Activated CD4-positive, CD25-positive, alpha-beta regulatory T cell treated with anti-CD3 and anti-CD28 coated beads, Interleukin-2, amount 50 U/mL, for 24 hours (primary cell): ENCODE measurements around the gene CHD8.
"Not testable (repeated sequence)": the region's sequence is repeated elsewhere in the genome, so short reads cannot be mapped to it uniquely, and the experiment has no call there.

Experiments
- ATAC-seq, 2 donors: fragments of 150-1000 bp; cut with Tn5 transposase; one replicate each; pipeline ENCODE4 v1.10.0; 2021; ENCODE audit warnings: mild to moderate bottlenecking in 1 of 2, moderate library complexity in 1 of 2

The CHD8 gene

DNA sequence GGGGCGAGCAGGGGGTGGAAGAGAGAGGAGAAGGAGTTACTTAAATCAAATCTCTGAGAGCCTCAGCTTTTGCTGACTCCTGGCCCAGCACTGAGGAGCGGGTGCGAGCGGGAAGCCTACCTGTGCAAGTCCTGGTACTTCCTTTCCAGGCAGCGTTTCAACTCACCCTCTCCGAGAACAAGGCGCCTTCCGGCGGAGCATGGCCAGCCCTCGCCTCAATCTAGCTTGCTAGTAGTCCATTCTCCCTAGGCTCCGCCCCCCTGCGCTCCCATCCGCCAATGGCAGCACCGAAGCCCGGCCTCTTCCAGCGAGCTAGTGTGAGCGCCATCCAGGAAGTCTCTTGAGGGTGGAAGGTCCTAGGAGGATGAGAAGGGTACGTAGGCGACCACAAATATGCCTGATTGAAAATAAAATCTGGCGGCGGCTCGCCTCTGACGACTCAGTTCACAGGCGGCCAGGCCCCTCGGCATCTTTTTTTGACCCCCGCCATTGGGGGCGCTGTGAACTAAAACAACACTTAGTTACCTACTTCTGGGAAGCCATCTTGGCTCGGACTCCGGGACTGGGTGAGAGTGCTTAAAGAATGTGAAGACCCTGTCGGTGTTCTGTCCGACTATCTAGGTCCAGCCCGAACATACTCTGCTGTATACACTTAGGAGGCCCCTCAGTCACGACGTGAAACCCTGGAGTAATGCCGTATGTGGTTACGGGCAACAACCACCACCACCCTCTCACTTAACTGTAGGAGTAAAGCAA, at the start of gene CHD8:
TSS of gene CHD8 (minus strand) at position 212 of the 756 bp plus-strand sequence. CDS start 24,480 bp downstream, outside the sequence.
- peak; percentile 98 for ATAC-seq

- peak; percentile 83 to 84 for ATAC-seq
These were observed 49.2 kb upstream of the CHD8 start for GRCh38 chr14:21505012-21505553.

DNA sequence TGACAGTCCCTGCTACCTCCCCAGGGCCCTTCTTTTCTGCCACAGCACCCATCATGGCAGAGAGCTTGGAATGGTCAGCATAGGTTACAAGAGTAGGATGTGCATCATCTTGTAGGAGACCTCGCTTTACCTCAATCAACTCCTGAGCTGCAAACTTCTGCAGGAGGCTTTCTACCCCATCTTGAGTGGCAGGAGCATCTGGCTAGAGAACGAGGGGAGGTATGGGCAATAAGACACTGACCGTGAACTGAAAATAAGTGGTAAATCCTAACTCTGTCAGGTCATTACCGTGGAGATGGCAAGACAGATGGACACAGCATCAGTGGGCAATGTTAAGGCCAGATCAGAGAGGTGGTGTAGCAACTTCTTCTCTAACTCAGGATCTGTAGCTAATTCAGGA, 47.5 kb upstream of the CHD8 start:
- ATAC-seq = no peak

- no peak for ATAC-seq
These were observed 45.6 kb upstream of the CHD8 start for GRCh38 chr14:21501568-21501967.

DNA sequence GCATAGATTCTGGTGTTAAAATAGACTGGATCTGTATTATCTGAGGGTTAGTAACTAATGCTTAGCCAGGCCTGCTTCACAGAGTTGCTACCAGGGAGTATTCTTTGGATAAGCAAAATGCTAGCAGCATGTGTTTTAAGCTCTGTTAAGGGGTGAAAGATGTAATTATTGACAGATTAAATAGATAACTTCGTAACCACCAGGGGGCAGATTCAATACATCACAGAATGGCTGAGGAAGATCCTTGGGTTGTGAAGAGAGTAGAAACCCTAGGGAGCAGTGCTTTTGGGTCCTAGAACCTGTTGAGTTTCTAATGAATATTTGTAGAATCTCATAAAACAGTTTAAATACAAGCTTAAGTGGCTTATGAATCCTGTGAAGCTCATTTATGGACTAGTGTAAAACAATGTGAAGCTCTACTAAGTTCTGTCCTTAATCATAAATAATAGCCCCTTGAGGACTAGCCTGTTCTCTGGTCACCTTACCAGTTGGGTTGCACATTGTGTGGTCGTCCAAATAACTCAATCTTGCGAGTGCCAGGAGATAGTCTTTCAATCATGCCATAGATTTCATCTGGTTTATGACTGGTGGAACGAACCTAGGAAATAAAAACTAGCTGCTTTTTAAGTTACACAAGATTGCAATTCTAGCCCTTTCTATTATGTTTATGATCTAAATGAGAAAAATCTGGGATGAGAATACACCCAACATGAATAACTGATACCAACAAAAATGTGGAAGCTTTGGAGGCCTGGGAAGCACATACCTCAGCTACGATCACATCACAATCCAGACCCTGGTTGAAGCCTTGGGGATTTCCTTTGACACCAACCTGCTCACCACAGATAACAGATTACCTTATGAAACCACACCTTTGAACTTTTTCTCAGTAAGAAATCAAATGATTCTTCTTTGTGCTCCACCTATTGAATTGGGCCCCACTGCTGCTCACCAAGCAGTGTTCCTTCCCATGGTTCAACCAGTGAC, 42.9 kb upstream of the CHD8 start:
- ATAC-seq = peak; percentile 66 to 72

GRCh38 chr14:21496453-21496852, 40.5 kb upstream of the CHD8 start:
- no peak for ATAC-seq

DNA sequence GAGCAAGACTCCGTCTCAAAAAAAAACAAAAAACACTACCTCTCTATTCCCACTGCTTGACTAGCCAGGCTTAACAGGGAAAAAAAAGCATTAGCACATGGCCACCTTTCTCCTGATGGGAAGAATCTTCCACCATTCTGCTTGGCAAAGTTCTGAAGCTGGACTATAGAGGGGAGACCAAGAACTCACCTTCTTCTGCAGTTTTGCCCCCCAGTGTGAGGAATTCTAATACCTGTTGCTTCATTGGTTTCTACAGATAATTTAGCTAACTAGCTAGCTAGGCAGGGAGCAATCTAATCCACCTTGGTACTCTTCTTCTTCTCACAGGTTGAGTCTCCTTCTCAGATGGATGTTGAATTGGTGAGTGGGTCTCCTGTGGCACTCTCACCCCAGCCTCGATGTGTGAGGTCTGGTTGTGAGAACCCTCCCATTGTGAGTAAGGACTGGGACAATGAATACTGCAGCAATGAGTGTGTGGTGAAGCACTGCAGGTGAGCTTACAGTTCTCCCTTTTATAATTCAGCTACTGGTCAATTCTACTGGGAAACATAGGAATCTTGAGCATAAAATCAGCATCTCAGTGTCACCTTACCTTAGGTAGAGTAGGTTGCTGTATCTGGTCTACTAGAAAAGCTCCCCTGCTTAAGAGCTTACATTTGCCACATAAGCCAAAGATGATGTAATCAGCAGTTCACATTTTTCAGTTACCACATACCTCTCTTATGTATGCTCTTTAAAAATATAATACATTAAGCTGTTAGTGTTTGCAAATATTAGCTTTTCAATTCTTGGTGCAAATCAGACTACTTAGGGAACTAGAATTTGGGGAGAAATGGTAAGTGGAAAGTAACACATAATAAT, 39.2 kb upstream of the CHD8 start:
- no peak for ATAC-seq

DNA sequence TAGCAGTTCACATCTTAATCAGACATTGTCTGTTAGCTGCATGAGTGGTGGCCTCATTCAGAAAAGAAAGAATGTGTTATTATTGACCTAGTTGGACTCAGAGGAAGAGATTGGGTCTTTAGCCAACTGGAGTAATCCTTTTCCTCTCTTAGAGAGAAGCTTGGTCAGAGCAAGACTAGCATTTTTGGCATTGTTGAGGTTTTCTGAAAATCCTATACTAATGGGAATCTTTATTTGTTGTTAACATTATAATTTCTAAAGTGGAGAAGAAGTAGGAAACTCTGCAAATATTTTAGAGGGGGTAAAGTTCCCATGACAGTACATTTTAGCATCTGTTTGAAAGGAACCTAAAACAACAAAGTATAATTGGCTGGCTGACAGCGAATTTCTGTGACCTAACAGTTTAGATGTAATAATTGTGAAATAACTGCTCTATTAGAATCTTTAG, 30.7 kb upstream of the CHD8 start:
- no peak for ATAC-seq

DNA sequence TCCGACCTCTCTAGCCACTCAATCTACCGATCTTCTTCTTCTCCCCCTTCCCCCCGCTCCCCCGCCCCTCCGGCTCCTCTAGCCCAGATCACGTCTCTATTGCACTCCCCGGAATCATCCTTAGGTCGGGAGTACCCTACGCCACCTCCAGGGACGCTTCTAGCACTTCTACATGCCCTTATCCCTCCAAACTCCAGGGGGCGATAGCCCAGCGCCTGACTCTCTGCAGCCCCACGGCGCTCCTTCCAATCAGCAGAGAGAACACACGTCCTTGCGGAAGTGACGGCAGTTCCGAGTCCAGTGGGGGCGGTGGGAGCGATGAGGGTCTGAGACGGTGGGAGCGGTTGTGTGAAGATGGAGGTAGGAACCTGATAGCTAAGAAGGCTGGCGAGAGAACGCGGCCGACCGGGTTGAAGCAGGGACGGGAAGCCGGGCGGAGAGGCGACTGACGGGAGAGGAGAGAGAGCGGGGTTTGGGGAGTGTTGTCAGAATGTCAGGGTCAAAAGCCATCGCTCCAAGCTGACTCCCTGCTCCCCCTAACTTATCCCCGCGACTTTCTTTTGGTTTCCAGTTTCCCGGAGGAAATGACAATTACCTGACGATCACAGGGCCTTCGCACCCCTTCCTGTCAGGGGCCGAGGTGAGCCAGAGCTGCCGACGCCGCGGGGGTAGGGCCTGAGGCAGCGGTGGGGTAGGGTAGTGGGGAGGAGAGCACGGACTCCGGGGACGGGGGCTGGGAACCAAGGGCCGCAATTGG, 21.2 kb upstream of the CHD8 start, which contains the start of the genes RAB2B and TOX4:
TSS of gene RAB2B (minus strand) at position 35 of the 757 bp plus-strand sequence. CDS start 87 bp downstream, outside the sequence.
TSS of gene TOX4 (plus strand) at position 271 of the 757 bp plus-strand sequence. CDS start at position 355, 84 bp downstream.
- peak; percentile 98 to 99 for ATAC-seq

DNA sequence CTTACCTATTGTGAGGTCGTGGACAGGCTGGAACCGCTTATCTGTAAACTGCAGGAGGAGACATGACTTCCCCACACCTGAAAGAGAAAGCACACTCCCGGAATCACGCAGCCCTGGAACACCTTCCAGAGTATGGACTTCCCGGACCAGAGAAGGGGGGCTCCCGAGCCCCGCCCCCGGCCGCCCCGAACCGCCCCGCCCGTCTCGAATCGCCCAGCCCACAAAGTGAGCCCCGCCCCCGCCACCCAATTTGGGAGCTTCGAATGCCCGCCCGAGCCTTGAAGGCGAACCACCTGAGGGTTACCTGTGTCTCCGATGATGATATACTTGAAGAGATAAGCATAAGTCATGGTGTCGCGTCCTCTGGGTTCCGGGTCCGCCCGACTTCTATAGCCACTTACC, 20.6 kb upstream of the CHD8 start:
- peak; percentile 31 to 45 for ATAC-seq

DNA sequence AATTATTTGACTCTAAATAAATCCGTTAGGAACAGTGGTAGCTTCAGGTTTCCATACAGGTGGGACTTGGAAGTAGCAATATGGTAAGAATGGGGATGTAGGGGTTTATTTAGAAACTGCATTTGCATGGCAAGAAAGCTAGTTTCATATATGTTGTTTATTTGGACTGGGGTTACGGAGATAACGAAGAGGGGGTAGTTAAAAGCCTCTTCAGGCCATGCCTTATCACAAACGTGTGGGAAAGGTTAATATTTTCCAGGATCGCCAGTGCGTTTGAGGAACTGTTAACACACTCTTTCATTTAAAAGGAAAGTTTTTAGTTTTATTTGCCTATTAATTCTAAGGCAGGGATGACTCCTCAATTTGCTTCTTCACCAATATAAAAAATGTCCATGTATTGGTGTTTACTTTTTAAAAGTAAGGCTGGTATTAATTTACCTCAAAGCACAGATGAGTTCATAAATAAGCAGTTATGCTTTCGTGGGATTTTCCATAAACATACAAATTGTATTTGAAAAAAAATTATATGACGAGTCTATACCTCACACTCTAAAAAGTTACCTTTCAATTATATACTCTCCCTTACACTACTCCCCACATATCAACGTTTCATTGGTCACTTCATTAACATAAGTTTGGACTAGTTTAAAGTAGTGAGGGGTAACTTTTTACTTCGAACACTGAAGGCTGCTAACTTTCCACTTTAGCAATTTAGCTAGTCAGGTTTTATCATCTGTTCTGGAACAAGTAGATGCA, 20.0 kb upstream of the CHD8 start:
- ATAC-seq = no peak

DNA sequence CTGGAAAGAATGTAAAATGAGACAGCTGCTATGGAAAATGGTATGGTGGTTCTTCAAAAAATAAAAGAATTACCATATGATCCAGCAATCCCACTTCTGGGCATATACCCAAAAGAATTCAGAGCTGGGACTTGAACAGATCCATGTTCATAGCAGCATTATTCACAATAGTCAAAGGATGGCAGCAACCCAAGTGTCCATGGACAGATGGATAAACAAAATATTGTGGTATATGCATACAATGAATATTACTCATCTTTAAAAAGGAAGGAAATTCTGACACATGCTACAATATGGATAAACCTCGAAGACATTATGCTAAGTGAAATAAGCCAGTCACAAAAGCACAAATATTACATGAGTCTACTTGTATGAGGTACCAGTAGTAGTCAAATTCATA, 11.7 kb upstream of the CHD8 start:
- ATAC-seq = no peak

GRCh38 chr14:21455592-21455911, 371 bp downstream of the CHD8 start:
- ATAC-seq = peak in 1 of 2 donors; percentile 9

- no peak for ATAC-seq
These were observed 929 bp downstream of the CHD8 start for GRCh38 chr14:21454843-21455544.

DNA sequence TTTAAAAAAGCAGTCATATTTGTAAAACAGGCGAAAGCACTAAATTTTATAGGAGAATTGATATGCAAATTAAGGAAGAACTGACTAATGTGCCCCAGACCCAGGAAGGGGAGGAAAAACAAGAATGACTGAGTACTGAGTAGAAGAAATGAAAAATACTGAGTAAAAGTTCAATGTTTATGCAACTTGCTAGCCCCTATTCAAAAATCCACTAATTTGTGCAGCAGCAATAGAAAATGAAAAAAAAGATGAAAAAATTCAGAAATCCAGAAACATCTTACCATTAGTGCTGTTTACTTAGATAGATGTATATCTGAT, 6.1 kb downstream of the CHD8 start:
- peak; percentile 25 to 36 for ATAC-seq

GRCh38 chr14:21442657-21443056, 13.3 kb downstream of the CHD8 start:
- ATAC-seq = not testable (repeated sequence)

DNA sequence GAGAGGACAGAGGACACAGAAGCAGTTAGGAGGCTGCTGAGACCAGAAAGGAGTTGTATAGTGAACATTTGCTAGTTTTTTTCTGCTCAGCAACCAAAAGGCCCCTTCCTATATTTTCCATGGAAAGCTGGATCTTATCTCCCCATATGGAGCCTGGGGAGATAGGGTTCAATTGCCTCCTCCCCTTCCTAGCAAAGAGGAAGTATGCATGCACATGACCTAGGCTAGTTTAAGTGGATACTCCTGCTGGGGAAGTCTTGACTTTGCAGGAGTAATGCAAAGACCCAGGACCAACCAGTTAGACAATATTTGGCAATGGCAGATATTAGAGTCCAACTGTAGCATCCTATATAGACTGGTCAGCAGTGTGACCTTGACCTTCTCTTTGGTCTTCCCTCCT, 15.1 kb downstream of the CHD8 start:
- no peak for ATAC-seq

GRCh38 chr14:21437063-21437901, 18.6 kb downstream of the CHD8 start:
- peak; percentile 99 for ATAC-seq

DNA sequence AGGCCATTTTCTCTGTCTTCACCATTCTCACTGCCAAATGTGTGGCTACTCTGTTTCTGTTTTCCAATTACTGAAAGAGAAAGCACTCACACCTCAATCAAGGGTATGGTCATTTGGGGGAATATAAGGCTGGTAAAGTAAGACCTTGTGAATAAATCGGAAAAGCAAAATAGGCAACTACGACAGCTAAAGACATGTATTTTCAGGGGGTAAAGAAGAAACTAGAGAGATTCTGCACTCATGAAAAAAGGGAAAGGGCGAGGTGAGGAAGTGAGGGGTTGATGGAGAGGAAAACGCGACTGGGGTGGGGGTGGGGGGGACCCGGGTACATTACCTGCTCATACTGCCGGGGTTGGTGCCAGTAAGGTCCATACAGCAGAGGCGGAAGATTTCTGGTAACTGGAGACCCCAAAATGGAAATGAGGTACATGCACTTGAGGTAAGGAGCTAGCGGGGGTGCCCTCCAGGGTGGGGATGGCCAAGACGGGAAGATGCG, 19.3 kb downstream of the CHD8 start:
- peak; percentile 1 to 7 for ATAC-seq
